AG04449 (cell line): ENCODE results near the gene CDK5RAP2.

Experiments
- CTCF ChIA-PET: fragments of 350-600 bp; formaldehyde crosslinking; extraction: SDS; loops from one replicate; lab custom pipeline; 2021; ENCODE audit warnings: antibody characterized with exemption; lab: Yijun Ruan, JAX
- POLR2A ChIA-PET: fragments of 400-600, 350-600 bp; formaldehyde crosslinking; extraction: SDS; loops from one replicate; lab custom pipeline; 2020; ENCODE audit warnings: antibody characterized with exemption, inconsistent platforms; lab: Yijun Ruan, JAX
- DNase-seq: peaks from one replicate; pipeline ENCODE4 v3.0.0-alpha.2; 2010; ENCODE audit warnings: low read depth, low spot score
- H3K4me3 ChIP-seq: 2 replicates; pipeline ENCODE4 v1.5.1; 2011; ENCODE audit warnings: low read depth, mild to moderate bottlenecking, control low read depth, low read length
- CTCF ChIP-seq: IDR thresholded peaks from one replicate; pipeline ENCODE4 v1.5.1; 2011; ENCODE audit warnings: mild to moderate bottlenecking, moderate library complexity, low read length, control low read depth, inconsistent platforms; ENCODE audit not compliant: insufficient read depth; ENCODE audit errors: missing control alignments

The CDK5RAP2 gene

GRCh38 chr9:120480707-120481106, 99.3 kb downstream of the CDK5RAP2 start:
- no peak for TF ChIP-seq CTCF
- CTCF ChIA-PET, result no interaction called here
- POLR2A ChIA-PET, result interaction anchor here (0.5 kb wide), 1 partner anchor 105 kb away, joined by 3 read pairs; no protein-coding TSS in a partner anchor
- no peak for DNase-seq
- no peak overlapping the region for H3K4me3 ChIP-seq

- TF ChIP-seq CTCF, result no peak
- POLR2A ChIA-PET, result interaction anchor here (0.6 kb wide), 1 partner anchor 134 kb away, joined by 3 read pairs; no protein-coding TSS in a partner anchor
- DNase-seq, result no peak
- H3K4me3 ChIP-seq, result no peak overlapping the region
- CTCF ChIA-PET, result interaction anchor here (0.8 to 4.0 kb wide), 22 partner anchors 12 to 924 kb away, joined by 3 to 54 read pairs (median 6); no protein-coding TSS in a partner anchor
These were observed 101.8 kb downstream of the CDK5RAP2 start for GRCh38 chr9:120478208-120478607.

- TF ChIP-seq CTCF, result peak; percentile 94
- DNase-seq, result peak; percentile 72
- POLR2A ChIA-PET, result no interaction called here
- CTCF ChIA-PET, result interaction anchor here (0.7 to 4.0 kb wide), 57 partner anchors 8 to 947 kb away, joined by 3 to 54 read pairs (median 5); no protein-coding TSS in a partner anchor
- no peak overlapping the region for H3K4me3 ChIP-seq
These were observed 102.4 kb downstream of the CDK5RAP2 start for GRCh38 chr9:120477534-120478001.

GRCh38 chr9:120475341-120475740, 104.6 kb downstream of the CDK5RAP2 start:
- no peak overlapping the region for H3K4me3 ChIP-seq
- no peak for TF ChIP-seq CTCF
- ChIA-PET POLR2A (no interaction called here), CTCF (interaction anchor here (0.9 to 4.0 kb wide), 10 partner anchors 10 to 918 kb away, joined by 3 to 54 read pairs (median 4); no protein-coding TSS in a partner anchor)
- DNase-seq, result peak; percentile 24

GRCh38 chr9:120474591-120475243, 105.2 kb downstream of the CDK5RAP2 start:
- no peak for TF ChIP-seq CTCF
- DNase-seq, result no peak
- CTCF ChIA-PET, result interaction anchor here (0.9 to 4.0 kb wide), 7 partner anchors 10 to 918 kb away, joined by 3 to 54 read pairs (median 3); no protein-coding TSS in a partner anchor
- POLR2A ChIA-PET, result no interaction called here
- H3K4me3 ChIP-seq, result no peak overlapping the region

- no peak for TF ChIP-seq CTCF
- ChIA-PET CTCF (interaction anchor here (0.7 to 2.7 kb wide), 2 partner anchors 36 to 107 kb away, joined by 3 to 10 read pairs; no protein-coding TSS in a partner anchor), POLR2A (no interaction called here)
- DNase-seq, result no peak
- no peak overlapping the region for H3K4me3 ChIP-seq
These were observed 106.4 kb downstream of the CDK5RAP2 start for GRCh38 chr9:120473608-120474007.
